DMS79 treated with DMSO at 0.1 percent for 48 hours (cell line): ENCODE results near the gene KRTAP10-6.
A peak's percentile ranks its signal among the peaks of the same experiment; 100 is the strongest.
"Not testable (repeated sequence)": the region's sequence is repeated elsewhere in the genome, so short reads cannot be mapped to it uniquely, and the experiment has no call there.

Source experiments
- DNase-seq: peaks from one replicate; lab custom pipeline; 2025; lab: John Stamatoyannopoulos, UW

The KRTAP10-6 gene

GRCh38 chr21:44617071-44617501 lies 24.8 kb upstream of the KRTAP10-6 start:
- DNase-seq = no peak

- peak; percentile 23 for DNase-seq
These were observed 24.3 kb upstream of the KRTAP10-6 start for GRCh38 chr21:44616591-44616926.

GRCh38 chr21:44615911-44616590 lies 23.7 kb upstream of the KRTAP10-6 start:
- DNase-seq = no peak

GRCh38 chr21:44615466-44615865 lies 23.2 kb upstream of the KRTAP10-6 start:
- DNase-seq = no peak

- DNase-seq = no peak
These were observed 22.7 kb upstream of the KRTAP10-6 start for GRCh38 chr21:44614961-44615391.

GRCh38 chr21:44614161-44614631 lies 21.9 kb upstream of the KRTAP10-6 start:
- no peak for DNase-seq

- no peak for DNase-seq
These were observed 21.3 kb upstream of the KRTAP10-6 start for GRCh38 chr21:44613386-44614155.

GRCh38 chr21:44612669-44613229 lies 20.4 kb upstream of the KRTAP10-6 start:
- no peak for DNase-seq

- DNase-seq = no peak
These were observed 19.8 kb upstream of the KRTAP10-6 start, which contains the start of gene KRTAP10-8 for GRCh38 chr21:44612029-44612486. KRTAP10-8 (plus strand) TSS chr21:44612079; CDS start chr21:44612101, 22 bp downstream.

- DNase-seq = no peak
These were observed 19.2 kb upstream of the KRTAP10-6 start for GRCh38 chr21:44611551-44611950.

- DNase-seq = not testable (repeated sequence)
These were observed 18.0 kb upstream of the KRTAP10-6 start for GRCh38 chr21:44610157-44610843.

GRCh38 chr21:44609193-44609592 lies 16.9 kb upstream of the KRTAP10-6 start:
- DNase-seq = no peak

GRCh38 chr21:44606495-44606894 lies 14.2 kb upstream of the KRTAP10-6 start:
- no peak for DNase-seq

GRCh38 chr21:44603911-44604310 lies 11.6 kb upstream of the KRTAP10-6 start:
- DNase-seq = no peak

GRCh38 chr21:44603109-44603875 lies 11.0 kb upstream of the KRTAP10-6 start:
- DNase-seq = no peak

GRCh38 chr21:44602463-44602850 lies 10.2 kb upstream of the KRTAP10-6 start:
- no peak for DNase-seq

GRCh38 chr21:44601596-44602462 lies 9.5 kb upstream of the KRTAP10-6 start:
- DNase-seq = no peak

GRCh38 chr21:44601091-44601490 lies 8.8 kb upstream of the KRTAP10-6 start:
- not testable (repeated sequence) for DNase-seq

- DNase-seq = not testable (repeated sequence)
These were observed 8.0 kb upstream of the KRTAP10-6 start, which contains the start of gene KRTAP10-7 for GRCh38 chr21:44600118-44600978. KRTAP10-7 (plus strand) TSS chr21:44600597; CDS start chr21:44600622, 25 bp downstream.
